ENCODE measurements around the gene BICRAL.
"Not testable (repeated sequence)": the region's sequence is repeated elsewhere in the genome, so short reads cannot be mapped to it uniquely, and the experiment has no call there.

BICRAL gene

DNA sequence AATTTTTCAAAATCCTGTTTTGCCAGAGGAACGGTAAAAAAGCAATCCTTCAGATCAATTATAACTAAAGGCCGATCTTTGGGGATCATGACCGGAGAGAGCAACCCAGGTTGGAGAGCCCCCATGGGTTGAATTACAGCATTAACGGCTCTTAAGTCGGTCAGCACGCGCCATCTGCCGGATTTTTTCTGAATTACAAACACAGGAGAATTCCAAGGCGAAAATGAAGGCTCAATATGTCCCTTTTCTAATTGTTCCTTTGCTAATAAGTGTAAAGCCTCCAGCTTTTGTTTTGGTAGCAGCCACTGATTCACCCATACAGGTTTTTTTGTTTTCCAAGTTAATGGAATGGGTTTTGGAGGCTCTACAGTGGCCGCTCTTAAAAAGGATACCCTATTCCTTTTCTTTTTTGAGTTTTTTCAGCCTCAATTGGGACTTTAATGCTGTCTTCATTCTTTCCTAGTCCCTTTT is 117.1 kb downstream of the BICRAL start:
- peak; percentile 39 for DNase-seq (ENCODE audit: low spot score)

DNA sequence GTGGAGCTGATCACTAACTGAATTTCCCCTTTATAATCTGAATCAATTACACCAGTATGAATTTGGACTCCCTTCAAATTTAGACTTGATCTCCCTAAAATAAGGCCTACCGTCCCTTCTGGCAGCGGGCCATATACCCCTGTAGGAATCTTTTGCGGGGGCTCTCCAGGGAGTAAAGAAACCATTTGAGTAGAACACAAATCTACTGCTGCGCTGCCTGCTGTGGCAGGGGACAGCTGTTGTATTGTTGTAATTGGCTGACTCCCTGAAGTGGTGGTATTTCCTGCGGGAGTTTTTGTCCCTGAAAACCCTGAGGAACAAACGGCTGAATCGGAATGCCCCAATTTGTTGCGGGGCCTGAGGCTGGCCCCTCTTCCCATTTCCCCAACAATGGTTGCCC is 118.0 kb downstream of the BICRAL start:
- no peak for DNase-seq (ENCODE audit: low spot score)

DNA sequence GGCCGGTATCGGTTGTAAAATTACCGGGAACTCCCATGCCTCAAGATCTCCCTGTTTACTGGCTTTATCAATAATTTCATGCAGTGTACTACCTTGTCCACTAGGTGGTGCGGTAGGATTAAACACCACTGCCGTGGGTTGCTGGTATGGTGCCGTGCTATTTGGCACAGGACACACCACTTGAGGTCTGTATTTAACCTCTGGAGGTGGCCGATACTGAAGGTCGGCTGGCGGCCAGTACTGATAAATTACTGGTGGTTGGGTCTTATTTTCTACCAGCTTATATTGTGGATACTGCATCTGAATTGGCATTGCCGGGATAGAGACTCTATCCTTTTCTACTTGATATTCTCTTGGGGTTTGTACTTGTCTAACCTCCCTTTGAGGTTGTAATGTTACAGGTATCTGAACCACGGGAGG is 119.7 kb downstream of the BICRAL start:
- DNase-seq (ENCODE audit: low spot score) = peak; percentile 75

DNA sequence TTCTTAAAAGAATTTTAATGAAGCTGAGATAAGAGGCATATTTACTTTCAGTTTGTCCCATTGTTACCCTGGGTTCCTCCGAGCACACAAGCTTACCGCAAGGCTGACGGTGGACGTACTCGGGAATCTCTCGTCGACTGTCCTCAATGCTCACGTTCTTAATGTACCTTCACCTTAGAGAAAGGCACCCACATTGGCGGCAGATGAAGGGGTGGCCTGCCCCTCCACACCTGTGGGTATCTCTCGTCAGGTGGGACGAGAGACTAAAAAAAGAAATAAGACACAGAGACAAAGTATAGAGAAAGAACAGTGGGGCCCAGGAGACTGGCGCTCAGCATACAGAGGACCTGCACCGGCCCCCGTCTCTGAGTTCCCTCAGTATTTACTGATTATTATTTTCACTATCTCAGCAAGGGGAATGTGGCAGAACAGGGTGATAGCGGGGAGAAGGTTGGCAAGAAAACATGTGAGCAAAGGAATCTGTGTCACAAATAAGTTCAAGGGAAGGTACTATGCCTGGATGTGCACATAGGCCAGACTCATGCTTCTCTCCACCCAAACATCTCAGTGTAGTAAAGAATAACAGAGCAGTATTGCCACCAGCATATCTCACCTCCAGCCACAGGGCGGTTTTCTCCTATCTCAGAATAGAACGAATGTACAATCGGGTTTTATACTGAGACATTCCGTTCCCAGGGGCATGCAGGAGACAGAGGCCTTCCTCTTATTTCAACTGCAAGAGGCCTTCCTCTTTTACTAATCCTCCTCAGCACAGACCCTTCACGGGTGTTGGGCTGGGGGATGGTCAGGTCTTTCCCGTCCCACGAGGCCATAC is 120.8 kb downstream of the BICRAL start:
- not testable (repeated sequence) for DNase-seq (ENCODE audit: low spot score)

DNA sequence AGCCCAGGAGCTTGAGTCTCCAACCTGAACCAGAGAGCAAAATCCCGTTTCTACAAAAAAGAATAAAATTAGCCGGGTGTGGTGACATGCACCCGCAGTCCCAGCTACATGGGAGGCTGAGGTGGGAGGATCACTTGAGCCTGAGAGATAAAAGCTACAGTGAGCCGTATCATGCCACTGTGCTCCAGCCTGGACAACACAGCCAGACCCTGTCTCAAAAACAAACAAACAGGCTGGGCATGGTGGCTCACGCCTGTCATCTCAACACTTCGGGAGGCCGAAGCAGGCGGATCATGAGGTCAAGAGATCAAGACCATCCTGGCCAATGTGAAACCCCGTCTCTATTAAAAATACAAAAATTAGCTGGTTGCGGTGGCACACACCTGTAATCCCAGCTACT is 122.6 kb downstream of the BICRAL start:
- no peak for DNase-seq (ENCODE audit: low spot score)

DNA sequence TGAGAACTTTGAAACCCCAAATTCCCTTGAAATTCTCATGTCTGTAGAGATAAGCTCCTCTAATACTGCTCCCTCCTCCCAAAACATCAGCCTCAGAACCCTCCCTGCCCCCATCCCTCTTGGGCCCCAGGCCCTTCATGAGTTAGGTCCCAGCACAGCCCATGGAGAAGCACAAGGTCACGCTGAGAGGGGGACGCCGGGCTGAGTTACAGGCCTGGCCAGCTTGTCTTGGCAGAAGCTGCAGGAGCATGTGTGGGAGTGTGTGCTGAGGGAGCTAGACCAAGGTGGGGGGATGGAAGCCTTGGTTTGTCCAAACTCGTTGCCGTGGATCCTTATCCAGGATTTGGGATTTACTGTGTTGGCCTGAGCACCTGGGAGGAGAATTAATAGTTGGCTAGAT is 125.5 kb downstream of the BICRAL start:
- no peak for DNase-seq (ENCODE audit: low spot score)

DNA sequence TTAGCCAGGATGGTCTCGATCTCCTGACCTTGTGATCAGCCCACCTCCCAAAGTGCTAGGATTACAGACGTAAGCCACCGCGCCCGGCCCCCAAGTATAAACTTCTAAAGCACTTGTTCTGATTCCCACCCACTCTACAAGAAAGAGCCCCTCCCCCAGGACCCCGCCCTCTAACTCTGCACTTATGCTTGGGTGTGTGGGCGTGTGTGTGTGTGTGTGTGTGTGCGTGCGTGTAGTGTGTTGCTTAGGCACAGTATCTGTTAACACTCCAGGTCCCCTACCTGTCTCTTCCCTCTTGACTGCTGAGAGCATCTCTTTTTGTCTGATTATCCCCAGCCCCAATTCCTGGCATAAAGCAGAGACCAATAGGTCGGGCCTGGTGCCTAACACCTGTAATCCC is 128.0 kb downstream of the BICRAL start:
- no peak for DNase-seq (ENCODE audit: low spot score)

DNA sequence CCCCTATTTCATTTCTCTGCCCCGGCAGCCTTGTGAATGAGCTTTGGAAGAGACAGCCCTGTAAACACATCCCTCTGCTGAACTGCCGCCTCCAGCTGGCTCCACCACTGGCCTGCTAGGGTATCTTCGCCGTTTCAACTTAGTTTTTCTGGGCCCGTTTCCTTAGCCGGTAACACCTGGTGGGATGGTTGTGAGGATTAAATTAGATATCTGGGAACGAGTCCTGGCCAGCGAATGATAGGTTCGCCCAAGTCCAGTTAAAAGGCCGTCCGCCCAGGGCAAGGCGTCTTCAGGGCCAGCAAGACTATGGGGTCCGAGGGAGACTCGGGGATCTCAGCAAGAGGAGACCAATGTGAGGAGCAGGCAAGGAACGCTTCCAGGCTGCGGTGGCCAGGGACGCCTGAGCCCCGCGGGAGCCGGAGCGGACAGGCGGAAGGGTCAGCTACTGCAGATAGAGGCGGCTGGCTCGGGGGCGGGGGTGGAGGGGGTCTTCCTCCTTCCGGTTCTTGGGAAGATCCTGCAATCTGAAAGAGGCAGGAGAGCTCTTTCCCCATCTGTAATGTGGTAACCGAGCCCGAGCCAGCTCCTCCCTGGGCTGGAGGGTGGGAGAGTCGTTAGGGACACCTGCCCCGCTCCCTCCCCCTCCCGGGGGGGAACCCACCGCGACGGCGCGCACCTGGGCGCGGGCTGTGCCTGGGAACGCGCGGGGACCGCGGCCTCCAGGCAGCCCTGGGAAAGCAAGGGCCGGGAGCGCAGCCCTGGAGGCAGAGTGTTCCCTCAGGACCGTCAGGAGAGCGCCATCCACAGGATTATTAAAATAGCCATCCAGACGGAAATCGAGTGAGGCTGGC is 129.5 kb downstream of the BICRAL start:
- DNase-seq (ENCODE audit: low spot score) = no peak

DNA sequence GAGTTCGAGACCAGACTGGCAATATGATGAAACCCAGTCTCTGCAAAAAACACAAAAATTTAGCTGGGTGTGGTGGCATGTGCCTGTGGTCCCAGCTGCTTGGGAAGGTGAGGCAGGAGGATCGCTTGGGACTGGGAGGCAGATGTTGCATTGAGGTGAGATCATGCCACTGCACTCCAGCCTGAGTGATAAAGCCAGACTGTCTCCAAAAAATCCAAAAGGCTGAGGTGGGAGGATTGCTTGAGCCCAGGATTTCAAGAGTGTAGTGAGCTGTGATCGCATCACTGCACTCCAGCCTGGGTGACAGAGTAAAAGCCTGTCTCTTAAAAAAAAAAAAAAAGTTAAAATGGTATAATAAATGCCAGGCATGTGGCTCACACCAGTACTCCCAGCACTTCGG is 132.7 kb downstream of the BICRAL start:
- DNase-seq (ENCODE audit: low spot score) = no peak

DNA sequence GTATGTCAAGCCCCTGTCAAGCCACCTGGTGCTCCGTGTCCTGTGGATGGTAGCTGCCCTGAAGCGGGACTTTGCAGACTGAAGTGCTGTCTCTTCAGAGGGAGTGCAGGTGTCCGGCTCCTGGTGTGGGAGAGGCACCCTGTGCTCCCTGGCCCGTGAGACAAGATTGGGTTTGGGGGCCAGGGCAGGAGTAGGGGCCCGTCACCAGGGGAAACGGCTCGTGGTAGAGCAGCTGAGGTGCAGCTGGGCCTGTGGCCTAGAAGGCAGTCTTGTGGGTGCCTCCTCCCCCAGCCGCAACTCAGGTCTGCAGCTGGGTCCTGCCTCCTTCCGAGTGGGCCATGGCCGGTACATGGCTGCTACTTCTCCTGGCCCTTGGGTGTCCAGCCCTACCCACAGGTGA is 133.9 kb downstream of the BICRAL start, which contains the start of gene PTCRA:
Gene PTCRA (plus strand): TSS at position 322 of the 400 bp plus-strand sequence. CDS start 17 bp downstream, at position 339.
- no peak for DNase-seq (ENCODE audit: low spot score)

DNA sequence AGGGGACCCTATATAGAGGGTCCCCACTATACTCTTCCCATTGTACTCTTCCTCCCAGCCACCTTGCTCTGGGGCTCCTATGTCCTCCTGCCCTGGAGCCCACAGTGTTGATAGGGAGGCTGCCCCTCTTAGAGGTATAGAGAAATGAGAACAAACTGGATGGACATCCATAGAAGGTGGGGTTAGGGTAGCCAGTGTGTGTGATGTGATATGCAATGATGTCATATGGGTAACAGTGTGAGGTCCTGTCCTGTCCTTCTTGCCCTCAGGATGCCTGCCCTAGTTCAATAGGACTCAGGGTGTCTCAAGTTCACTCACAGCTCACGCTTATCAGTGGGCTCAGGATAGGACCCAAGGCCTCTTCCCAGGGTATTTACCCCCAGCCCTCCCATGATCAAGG is 134.4 kb downstream of the BICRAL start:
- DNase-seq (ENCODE audit: low spot score) = no peak
